HL-60/S4 treated with retinoic acid at 250 ng/mL for 4 days and 3 days (cell line): Measurements from ENCODE around the gene DAB2IP.

Experiments
- in situ Hi-C: fragments of 300-500 bp; cut with MboI; formaldehyde crosslinking; loops from 2 replicates; pipeline ENCODE4 v1.7.0; 2022; ENCODE audit warnings: low sequenced_read_pairs

Gene DAB2IP

DNA sequence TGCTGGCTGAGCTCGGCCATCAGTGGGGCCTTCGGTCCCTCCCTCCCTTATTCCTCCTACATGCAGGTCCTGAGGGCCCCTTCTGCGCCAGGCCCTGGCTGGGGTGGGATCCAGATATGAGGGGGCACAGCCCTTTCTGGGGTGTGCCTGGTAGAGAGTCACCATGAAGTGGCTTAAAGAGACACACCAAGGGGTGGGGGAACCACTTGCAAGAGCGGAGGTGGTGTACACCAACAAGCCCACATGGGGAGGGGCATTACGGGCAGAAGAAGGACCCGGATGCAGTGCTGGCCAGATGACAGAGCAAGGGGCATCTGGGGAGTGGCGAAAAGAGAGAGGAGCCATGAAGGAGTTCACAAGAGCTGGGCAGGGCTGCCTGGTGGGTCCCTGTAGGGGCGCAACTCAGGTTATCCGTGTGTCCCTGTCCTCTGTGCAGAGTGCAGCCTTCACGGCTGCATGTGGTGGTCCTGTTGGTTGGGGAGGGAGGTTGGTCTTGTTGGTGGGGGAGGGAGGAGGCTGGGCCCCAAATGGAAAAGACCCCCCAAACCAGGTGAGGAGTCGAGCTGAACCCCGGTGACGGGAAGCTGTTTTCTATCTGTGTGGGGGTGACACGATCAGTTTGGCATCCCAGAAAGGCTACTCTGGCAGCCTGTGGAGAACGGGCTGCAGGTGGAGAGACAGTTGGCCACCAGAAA lies 158.1 kb downstream of the DAB2IP start:
- in situ Hi-C loops, result no loop called here

- in situ Hi-C loops, result no loop called here
Observed at GRCh38 chr9:121810489-121810888, 159.1 kb downstream of the DAB2IP start.

GRCh38 chr9:121811140-121811539 lies 159.7 kb downstream of the DAB2IP start:
- in situ Hi-C loops, result no loop called here

GRCh38 chr9:121811751-121812150 lies 160.3 kb downstream of the DAB2IP start:
- in situ Hi-C loops, result no loop called here

- in situ Hi-C loops, result no loop called here
Observed at GRCh38 chr9:121812159-121812735, 160.8 kb downstream of the DAB2IP start.

DNA sequence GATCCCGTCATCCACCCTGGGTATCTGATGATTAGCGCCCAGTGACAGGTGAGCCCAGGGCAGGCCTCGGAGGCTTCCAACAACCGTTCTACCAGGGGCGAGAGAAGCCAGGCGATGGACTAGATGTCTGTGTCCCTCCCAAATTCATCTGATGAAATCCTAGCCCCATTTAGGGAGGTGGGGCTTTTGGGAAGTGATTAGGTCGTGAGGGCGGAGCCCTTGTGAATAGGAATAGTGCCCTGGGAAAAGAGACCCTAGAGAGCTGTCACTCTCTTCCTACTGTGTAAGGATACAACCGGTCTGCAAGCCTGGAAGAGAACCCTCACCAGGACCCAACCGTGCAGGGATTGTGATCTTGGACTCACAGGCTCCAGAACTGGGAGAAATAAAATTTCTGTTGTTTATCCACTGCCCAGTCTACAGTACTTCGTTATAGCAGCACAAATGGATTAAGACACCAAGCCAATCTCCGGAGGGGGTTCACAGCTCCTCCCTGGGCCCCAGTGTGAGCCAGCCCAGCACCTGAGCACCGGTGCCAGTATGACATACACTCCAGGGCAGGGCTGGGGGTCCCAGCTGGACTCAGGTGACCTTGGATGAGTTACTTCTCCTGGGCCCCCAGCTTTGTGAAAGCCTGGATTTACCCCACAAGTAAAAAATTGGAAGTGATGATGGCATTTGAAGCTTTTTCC lies 162.2 kb downstream of the DAB2IP start:
- in situ Hi-C loops, result no loop called here

GRCh38 chr9:121814594-121814993 lies 163.2 kb downstream of the DAB2IP start:
- in situ Hi-C loops, result no loop called here

DNA sequence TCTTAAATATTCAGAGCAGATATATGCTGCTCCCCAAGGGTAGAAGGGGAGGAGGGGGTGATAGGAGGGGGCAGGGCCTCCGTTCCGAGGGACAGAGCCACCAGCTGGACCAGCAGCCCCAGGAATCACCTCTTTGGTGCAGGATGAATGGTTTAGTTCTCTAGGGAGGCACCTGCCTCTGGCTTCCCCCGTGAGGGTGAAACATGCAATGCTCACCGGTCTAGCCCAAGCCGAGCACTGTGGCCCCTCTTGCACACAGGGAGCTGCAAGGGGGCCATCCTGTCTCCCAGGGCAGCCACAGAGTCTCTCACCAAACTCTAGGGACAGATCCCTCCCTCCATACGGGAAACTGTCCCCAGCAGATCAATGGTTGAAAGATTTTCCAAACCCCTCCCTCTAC lies 163.7 kb downstream of the DAB2IP start:
- in situ Hi-C loops, result no loop called here

- in situ Hi-C loops, result no loop called here
Observed at GRCh38 chr9:121815546-121816448, 164.4 kb downstream of the DAB2IP start.

- in situ Hi-C loops, result no loop called here
Observed at GRCh38 chr9:121816449-121816817, 165.0 kb downstream of the DAB2IP start.

- in situ Hi-C loops, result no loop called here
Observed at GRCh38 chr9:121816845-121817450, 165.5 kb downstream of the DAB2IP start.

DNA sequence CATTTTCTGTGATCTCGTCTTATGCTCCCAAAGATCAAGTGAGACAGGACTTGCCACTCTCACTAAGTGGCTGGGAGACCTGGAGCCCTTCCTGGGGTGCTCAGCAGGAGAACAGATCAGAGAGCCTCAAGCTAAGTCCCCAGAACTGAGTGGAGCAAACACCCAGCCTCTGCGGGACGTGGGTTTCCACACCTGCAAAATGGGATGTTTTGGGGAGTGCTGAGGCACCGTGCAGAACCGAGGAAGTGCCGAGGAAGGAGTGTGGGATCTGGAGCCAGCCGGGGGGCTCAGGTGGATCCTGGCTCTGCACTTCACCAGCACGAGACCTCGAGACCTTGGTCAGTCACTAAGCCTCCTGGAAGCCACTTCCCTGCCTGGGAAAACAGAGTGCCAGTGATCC lies 166.0 kb downstream of the DAB2IP start:
- in situ Hi-C loops, result no loop called here

DNA sequence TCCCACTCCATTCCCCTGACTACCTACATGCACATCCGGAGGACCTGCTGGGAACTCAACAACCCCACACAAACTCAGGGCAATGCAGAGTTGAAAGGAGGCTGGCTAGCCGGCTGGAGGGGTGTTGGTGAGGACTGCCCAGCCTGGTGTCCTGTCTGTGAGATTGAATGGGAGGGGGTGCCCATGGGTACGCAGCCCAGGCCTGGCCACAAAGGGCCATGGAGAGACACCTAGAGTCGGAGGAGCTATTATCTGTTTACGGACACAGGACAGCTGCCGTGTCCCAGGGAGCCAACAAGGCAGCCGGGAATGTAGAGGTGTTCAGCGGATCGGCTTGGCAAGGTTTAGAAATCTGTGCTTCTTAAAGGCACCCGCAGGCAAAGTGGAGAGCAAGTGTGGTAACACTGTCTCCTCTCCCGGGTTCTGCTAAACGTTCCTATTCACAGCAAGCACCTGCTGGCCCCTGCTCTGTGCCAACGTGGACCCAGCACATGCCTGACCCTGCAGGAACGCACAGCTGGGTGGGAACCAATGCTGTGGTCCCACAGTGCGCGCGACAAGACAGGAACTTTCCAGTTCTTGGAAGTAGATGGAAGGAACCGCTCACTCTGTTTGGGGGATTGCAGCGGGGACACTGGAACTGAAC lies 166.7 kb downstream of the DAB2IP start:
- in situ Hi-C loops, result no loop called here

GRCh38 chr9:121818841-121819427 lies 167.5 kb downstream of the DAB2IP start:
- in situ Hi-C loops, result no loop called here

- in situ Hi-C loops, result no loop called here
Observed at GRCh38 chr9:121819428-121820231, 168.2 kb downstream of the DAB2IP start.

GRCh38 chr9:121820286-121821005 lies 169.0 kb downstream of the DAB2IP start:
- in situ Hi-C loops, result no loop called here

DNA sequence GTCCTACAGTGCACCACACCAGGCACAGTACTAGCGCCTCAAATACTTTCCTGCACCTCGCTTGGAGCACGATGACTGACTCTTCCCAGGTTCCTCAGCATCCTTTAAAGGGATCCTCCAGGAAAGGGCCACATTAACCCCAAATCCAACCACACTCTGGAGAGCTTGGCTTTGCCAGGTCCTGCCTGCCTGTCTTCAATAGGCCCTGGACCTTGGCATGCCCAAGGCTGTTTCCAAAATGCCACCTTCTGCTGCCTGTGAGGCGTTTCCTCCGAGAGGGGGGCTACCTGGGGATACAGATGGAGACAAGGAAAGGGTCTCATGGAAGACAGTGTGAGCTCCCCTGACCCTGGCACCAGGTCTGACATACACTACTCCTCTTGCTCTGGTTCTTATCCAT lies 169.9 kb downstream of the DAB2IP start:
- in situ Hi-C loops, result no loop called here
